Measurements from ENCODE around the gene TMEM132A. TPM values are rescaled to one million over a fixed set of nuclear protein-coding genes. Genes with fewer than 3 reads are reported as not detected.

TMEM132A gene
- total RNA-seq, 4 donors from 2014 or later, result 1.8 to 7.0 (median 3.5) TPM

DNA sequence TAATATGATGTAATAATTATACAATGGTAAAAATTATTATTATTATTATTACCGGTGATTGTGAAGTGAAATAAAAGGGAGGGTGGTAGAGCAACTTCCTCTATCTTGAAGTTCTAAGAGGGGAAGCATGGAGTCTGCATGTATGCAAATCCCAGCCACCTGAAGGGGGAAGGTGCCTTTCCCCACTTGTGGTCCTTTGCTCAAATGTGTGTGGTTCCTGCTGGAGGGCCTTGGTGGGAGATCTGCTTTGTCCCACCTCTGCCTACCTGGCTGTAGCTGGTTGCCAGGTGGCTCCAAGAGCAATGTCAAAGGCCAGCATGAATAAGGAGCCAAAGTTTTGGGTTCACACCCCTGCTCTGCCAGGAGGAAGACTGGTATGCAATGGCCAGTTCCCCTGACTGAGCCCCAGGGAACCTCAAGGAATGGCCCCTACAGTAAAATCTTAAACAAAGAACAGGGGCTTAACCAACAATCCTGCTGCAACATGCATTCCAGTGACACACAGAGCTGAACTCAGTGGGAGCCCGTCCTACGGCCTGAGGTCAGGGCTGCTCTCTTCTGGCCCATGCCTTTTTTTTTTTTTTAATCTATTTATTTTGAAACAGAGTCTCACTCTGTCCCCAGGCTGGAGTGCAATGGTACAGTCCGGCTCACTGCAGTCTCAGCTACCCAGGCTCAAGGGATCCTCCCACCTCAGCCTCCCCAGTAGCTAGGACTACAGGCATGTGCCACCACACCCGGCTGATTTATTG lies 8.5 kb downstream of the TMEM132A start:
- DNase-seq, result no peak
- Histone ChIP-seq H3K4me3 (no peak overlapping the region), H3K27me3 (no peaks in the 10 kb centered on the region), H3K4me1 (no peaks in the 10 kb centered on the region), H3K27ac (no peak overlapping the region), H3K36me3 (no peaks in the 10 kb centered on the region), H3K9me3 (no peaks in the 10 kb centered on the region)
- 72 to 79% methylated on average over 2 to 5 of the region's 5 CpGs for WGBS, 2 donors (ENCODE audit: low coverage in 1 of 2)
- intact Hi-C loops (cut with DNase I; ENCODE audit: low total_unique reads) (no loop called here), in situ Hi-C loops (cut with MboI; ENCODE audit: low pct_ligation_motif_present in 1 of 4, low pct_unique_long_range_greater_than_20kb in 1 of 4, low sequenced_read_pairs in 3 of 4) (no loop called here)
- no peak for TF ChIP-seq EP300 (IDR thresholded peaks at IDR 0.05; ENCODE audit: low read depth)
- no peak for TF ChIP-seq POLR2A (IDR thresholded peaks at IDR 0.05)
- TF ChIP-seq POLR2AphosphoS5 (IDR thresholded peaks at IDR 0.05), result no peak
- TF ChIP-seq CTCF (IDR thresholded peaks at IDR 0.05), result no peak

GRCh38 chr11:60933416-60934123 lies 9.3 kb downstream of the TMEM132A start:
- WGBS, 2 donors (ENCODE audit: low coverage in 1 of 2), result 88 to 91% methylated on average over 5 to 37 of the region's 37 CpGs
- Histone ChIP-seq H3K27ac (no peak overlapping the region), H3K4me1 (no peaks in the 10 kb centered on the region), H3K4me3 (no peak overlapping the region), H3K27me3 (no peaks in the 10 kb centered on the region), H3K36me3 (no peaks in the 10 kb centered on the region), H3K9me3 (no peaks in the 10 kb centered on the region)
- in situ Hi-C loops (cut with MboI; ENCODE audit: low pct_ligation_motif_present in 1 of 4, low pct_unique_long_range_greater_than_20kb in 1 of 4, low sequenced_read_pairs in 3 of 4) (no loop called here), intact Hi-C loops (cut with DNase I; ENCODE audit: low total_unique reads) (no loop called here)
- TF ChIP-seq POLR2AphosphoS5 (IDR thresholded peaks at IDR 0.05), result no peak
- no peak for TF ChIP-seq POLR2A (IDR thresholded peaks at IDR 0.05)
- no peak for TF ChIP-seq EP300 (IDR thresholded peaks at IDR 0.05; ENCODE audit: low read depth)
- TF ChIP-seq CTCF (IDR thresholded peaks at IDR 0.05), result no peak
- no peak for DNase-seq

GRCh38 chr11:60934124-60934789 lies 10.0 kb downstream of the TMEM132A start:
- Histone ChIP-seq H3K4me1 (no peaks in the 10 kb centered on the region), H3K27me3 (no peaks in the 10 kb centered on the region), H3K36me3 (no peaks in the 10 kb centered on the region), H3K9me3 (no peaks in the 10 kb centered on the region), H3K4me3 (no peak overlapping the region), H3K27ac (no peak overlapping the region)
- 92% methylated on average over 34 of the region's 57 CpGs; no CpG with 5 or more reads in 1 of the 2 donors for WGBS, 2 donors (ENCODE audit: low coverage in 1 of 2)
- in situ Hi-C loops (cut with MboI; ENCODE audit: low pct_ligation_motif_present in 1 of 4, low pct_unique_long_range_greater_than_20kb in 1 of 4, low sequenced_read_pairs in 3 of 4) (no loop called here), intact Hi-C loops (cut with DNase I; ENCODE audit: low total_unique reads) (no loop called here)
- TF ChIP-seq POLR2AphosphoS5 (IDR thresholded peaks at IDR 0.05) (no peak), CTCF (IDR thresholded peaks at IDR 0.05) (no peak), EP300 (IDR thresholded peaks at IDR 0.05; ENCODE audit: low read depth) (no peak), POLR2A (IDR thresholded peaks at IDR 0.05) (no peak)
- DNase-seq, result no peak

All from transverse colon (tissue), 4 donors.